HG03442 (cell line): Measurements from ENCODE around the gene GCSAM.
A peak's percentile ranks its signal among the peaks of the same experiment; 100 is the strongest.

Experiments
- ATAC-seq: cut with Tn5 transposase; IDR thresholded peaks from one replicate; pipeline ENCODE4 v1.9.1; 2021; ENCODE audit warnings: mild to moderate bottlenecking, moderate library complexity; ENCODE audit not compliant: unreplicated experiment

GCSAM gene

DNA sequence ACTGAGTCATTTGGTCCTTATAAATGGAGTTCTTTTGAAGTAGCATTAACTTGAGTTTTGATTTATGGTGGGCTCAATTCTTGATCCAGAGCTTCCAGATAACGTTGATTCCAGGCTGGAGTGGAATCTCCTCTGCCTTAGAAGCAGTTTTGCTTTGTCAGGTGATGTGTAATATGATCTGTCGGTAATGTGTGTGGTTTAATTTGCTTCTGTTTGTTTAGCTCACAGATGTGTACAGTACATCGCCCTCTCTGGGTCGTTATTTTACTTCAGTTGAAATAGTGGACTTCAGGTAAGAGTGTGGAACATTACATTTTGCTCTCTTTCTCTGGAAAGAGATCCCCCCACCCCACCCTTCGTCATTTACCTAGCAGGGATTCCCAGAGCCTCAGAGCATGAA is 23.7 kb downstream of the GCSAM start:
- ATAC-seq, result no peak

DNA sequence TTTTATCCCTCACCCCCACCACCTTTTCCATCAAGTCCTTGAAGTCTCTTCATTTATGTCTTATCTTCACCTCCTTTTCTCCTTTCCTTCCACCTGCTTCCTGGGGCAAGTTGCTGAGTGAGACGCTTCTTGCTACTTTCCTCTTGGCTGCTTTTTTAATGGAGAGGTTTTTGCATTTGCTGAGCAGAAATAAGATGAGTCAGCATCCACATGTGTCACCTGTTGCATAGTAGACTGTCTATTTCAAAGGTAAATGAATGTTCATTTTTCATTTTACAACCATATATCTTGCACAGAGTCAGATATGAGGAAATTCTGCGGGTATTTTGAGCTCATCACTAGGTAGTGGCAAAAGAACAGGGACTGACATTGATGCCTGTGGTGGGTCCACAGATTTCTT is 28.3 kb downstream of the GCSAM start:
- no peak for ATAC-seq

DNA sequence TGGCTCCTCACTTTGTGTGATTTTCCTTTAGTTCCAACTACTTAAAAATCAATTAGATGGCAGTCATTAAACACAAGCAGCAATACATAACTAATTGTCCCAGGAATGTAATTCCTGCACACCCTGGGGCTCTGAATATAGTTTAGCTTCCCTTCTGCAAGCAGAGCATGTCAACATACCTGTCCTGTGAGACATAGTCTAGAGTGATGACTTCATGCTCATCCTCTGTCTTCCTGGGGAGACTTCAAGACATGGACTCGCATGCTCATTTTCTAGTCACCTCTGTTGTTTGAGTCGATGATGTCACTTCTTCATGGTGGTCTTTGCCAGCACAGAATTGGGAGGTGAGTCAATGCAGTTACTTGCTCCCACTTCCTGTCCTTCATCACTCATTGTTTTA is 31.1 kb downstream of the GCSAM start:
- no peak for ATAC-seq

DNA sequence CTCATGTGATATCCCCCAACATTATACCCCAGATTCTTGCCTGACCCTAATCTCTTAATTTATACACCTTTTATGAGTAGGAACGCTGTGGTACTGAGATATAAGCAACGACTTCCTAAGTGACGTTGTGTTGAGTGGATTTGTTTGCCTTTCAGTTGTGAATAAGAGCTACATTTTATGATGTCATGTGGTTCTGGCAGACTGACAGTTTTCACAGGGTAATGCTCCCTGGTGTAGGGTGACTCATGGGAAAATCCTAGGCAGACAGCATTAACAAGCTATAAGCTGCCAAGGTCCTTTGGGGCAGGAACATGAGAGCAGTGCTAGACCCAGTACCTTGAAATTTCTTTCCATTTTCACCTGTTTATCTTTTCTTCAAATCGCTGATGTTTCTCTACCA is 35.7 kb downstream of the GCSAM start:
- ATAC-seq, result peak; percentile 73

DNA sequence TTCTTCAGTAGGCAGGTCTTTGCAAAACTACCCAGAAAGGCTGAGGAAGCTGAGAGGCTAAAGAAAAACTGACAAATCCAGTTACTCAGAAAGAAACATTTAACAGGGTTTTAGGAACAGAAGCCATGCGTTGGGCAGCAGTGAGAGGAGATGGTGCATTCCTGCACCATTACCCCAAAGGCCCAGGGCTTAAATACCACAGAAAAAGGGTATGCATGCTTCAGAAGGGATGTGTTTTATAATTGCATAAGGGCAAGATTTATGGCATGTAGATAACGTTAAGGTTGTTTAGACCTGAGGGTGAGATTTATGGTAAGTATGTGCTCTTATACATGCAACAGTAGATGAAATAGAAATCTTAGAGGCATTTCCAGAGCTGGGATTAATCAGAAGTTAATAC is 36.9 kb downstream of the GCSAM start:
- no peak for ATAC-seq

DNA sequence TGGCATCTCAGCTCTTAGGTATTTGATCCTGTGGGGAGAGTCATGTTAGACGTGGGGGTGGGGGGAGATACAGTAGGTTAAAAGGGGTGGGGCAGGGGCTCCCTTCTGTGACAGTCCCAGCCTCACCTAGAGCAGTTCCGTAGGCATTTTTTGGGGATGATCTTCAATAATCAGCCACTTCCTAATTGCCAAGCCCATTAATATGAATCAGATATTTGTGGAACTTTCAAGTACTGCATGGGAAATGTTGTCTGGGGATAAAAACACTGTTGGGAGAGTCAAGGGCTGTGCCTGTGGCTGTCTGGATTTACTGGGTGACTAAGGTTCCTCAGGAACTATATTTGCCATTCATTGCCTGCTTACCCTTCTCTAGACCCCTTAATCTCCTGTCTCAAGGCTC is 37.3 kb downstream of the GCSAM start:
- no peak for ATAC-seq

DNA sequence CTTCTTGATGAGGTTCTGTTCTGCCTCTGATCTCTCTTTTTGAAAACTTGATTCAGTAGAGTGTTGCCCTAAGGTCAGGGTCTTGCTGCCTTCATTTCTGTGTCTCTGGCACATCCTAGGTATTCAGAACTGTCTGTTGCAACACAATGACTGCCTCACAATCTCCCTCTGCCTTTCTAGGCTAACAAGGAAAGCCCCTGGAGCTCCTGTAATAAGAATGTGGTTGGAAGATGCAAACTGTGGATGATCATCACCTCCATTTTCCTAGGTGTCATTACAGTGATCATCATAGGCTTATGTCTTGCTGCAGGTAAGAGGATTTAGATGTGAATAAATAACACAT is 39.9 kb downstream of the GCSAM start:
- no peak for ATAC-seq

DNA sequence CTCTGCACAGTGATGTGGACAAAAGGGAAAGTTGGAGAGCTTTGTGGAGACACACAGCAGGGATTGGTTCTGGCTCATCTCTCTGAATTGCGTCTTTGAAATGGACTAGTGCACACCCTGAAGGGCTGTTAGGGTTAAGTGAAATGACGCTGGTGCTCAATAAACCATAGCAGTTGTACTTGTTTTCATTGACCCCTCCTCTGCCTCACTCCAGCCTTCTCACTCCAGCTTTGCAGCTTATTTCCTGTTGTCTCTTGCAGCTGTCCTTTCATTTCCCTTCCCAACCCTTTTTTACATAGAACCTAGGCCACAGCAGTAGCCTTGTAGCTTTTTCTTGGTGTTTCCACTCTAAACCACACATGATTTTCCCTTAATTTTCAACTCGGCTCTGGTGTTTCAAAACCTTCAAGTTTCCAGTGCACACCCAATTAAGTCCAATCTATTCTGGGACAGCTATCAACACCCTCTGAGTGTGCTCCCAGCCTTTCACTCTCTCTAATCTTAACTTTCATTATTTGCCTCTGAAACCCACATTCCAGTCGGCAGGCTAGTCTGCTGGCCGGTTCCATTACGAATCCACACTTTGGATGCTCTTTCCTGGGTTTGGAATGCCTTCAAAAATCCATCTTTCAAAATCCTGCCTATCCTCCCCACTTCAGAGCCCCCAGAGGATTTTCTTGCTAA is 40.4 kb downstream of the GCSAM start:
- no peak for ATAC-seq

DNA sequence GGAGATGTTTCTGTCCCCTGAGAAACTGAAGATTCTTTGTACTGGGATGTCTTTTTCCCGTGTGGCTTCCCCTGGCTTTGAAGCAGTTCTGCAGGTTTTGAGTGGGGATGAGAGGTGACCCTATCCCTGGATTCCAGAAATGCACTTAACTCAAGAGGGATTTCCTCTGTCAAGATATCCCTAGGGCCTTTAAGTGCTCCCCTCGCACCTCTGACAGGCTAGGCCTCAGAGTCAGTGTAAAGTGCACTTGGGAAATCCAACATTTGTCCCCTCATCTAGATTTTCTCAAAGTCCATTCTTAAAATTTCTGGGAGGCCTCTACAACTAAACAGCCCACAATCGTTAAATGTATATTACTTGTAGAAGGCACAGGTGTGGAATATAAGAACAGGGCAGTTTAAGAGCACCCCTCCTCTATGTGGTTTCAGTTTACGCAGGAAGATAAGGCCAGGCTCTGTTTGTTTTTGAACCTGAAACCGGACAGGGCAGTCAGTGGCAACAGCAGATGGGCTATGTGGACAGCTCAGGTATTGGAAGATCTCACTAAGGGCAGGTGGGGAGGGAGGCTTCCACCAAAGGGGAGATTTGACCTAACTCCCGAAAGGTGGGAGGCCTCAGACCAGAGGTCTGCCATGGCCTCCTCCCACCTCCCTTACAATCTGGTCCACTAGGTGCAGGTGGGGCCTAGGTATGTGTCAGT is 42.0 kb downstream of the GCSAM start:
- no peak for ATAC-seq

DNA sequence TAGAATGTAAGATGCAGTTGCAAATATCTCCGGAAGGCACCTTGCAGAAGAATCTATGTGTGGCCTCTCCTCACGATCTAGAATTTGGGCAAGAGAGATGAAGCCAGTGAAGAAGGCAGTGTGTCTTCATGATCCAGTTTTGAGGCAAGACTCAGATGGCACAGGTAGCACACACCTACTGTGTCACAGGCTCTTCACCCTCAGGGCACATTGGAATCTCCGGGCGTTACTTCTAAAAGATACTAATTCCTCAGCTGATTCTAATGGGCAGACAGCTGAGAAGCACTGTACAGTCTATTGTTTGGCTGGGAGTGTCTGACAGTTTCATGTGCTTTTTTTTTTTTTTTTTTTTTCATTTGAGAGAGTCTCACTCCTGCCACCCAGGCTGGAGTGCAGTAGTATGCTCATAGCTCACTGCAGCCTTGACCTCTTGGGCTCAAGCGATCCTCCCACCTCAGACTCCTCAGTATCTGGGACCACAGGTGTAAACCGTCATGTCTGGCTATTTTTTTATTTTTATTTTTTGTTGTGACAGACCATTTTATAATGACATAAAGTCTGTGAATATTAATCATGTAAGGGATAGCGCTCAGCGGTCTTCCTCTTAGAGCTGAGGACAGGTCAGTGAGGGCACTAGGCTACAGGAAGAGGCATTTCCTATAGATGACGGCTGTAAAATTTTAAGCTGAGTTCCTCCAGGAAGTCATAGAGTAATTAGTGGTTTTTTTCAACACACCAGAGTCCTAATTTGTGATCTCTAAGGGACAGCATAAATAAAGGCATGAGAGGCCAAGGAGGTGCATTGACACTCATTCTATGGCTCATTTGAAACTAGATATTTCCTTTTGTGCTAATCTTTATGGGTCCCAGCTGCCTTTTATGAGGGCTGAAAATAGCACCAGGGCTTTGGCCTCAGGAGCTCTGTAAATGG is 42.8 kb downstream of the GCSAM start:
- no peak for ATAC-seq

DNA sequence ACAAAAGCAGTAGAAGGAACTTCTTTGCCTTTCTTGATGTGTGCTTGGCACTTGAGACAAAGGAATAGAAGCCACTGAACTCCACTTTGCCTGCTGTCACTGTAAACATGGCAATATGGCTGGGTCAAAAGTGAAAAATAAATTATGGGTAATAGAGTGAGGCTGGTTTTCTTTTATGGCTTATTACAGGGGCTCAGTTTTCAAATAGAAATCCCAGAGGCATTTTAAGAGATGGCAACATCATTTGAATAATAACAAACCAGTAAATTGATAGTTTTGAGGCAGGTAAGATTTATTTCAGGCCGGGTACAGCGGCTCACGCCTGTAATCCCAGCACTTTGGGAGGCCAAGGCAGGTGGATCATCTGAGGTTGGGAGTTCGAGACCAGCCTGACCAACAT is 44.1 kb downstream of the GCSAM start:
- no peak for ATAC-seq

DNA sequence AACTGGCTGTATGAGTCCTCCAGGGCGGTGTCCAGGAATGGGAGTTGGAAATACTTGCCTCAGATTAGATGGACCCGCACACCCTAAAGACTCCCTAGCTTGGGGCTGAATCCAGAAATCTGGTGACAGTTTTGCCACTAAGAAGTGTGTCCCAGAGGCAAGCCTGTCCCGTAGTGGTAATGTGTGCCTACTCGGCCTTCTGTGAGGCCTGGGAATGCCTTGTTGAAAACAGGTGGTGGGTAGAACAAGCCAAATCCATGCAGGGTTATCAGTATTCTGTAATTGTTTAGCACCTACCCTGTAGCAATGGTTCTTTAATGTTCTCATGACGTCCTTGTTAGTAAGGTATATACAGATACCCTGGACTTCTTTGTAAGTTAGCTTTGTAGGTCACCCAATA is 45.3 kb downstream of the GCSAM start:
- ATAC-seq, result no peak

DNA sequence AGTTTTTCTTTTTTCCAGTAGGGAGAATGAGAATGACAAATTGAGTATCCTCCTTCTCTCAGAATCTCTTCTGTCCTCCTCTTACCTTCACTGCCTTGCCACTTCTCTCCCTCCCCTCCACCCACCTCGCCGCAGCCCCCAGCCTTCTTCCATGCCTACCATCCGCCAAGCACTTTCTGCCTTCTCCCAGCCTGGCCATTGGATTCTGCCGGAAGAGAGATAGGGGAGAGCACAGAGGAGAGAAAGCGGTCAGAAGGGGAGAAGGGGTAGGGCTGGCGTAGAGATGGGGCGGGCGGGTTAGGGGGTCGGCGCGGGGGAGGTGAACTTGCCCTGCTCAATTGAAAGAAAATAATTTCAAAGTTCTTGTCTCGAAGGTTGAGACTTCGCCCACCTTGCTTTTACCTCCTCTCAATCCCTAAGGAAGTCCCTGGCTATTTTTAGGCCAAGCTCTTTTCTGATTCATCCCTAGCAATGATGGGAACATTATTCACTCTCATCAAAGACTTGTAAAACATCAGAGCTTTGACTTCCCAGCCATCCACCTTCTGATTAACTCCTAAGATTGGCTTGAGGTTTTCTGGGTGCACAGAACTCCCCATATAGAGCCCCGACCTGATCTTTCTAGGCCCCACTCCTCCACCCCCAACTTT is 46.0 kb downstream of the GCSAM start:
- ATAC-seq, result no peak

DNA sequence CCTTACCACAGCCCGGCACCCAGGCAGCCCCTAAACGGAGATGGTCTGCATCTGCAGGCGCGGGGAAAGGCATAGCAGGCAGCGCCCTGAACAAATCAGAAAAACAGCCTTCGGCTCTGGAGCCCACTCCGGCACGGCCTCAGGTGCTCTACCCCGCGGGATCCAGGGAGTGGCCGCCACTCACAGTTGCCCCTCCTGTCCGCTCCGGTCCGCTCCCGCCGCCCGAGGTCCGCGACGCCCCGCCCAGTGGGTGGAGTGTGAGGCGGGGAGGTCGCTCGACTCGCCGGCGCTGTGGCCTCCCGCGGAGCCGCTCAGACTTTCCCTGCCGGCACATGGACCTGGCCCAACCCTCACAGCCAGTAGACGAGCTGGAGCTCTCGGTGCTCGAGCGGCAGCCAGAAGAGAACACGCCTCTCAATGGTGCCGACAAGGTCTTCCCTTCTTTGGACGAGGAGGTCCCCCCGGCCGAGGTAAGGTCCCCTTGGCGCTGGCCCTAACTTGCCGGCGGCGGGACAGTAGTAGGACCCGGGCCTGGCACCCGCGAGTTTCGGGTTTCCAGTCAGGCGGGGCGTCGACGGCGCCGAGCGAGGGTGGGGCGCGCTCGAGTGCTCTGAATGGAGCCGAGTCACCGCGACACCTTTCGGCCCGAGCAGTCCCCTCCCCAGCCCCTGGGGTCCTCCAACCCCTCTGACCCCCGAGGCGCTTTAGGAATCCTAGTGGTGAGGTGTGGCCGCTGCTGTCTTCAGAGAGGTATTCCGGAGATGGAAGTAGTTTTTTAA is 46.8 kb downstream of the GCSAM start, which contains the start of gene C3orf52:
C3orf52 (plus strand) TSS at position 314 of the 779 bp plus-strand sequence; CDS start at position 333, 19 bp downstream.
- ATAC-seq, result peak; percentile 86

DNA sequence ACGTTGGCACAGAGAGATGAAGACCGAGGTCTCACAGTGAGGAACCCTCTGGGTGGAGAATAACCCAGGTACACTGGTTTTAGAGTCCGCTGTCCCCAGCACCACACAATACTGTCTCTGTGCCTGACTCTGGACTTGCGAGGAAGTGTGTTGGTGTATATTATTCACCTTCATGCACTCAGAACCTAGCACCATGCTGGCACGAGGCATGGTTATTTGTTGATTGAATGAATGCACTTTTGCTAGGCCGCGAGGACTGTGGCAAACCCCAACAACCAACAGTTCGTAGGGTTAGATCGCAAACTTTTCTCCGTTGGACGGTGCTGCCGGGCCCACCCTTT is 47.3 kb downstream of the GCSAM start:
- no peak for ATAC-seq

DNA sequence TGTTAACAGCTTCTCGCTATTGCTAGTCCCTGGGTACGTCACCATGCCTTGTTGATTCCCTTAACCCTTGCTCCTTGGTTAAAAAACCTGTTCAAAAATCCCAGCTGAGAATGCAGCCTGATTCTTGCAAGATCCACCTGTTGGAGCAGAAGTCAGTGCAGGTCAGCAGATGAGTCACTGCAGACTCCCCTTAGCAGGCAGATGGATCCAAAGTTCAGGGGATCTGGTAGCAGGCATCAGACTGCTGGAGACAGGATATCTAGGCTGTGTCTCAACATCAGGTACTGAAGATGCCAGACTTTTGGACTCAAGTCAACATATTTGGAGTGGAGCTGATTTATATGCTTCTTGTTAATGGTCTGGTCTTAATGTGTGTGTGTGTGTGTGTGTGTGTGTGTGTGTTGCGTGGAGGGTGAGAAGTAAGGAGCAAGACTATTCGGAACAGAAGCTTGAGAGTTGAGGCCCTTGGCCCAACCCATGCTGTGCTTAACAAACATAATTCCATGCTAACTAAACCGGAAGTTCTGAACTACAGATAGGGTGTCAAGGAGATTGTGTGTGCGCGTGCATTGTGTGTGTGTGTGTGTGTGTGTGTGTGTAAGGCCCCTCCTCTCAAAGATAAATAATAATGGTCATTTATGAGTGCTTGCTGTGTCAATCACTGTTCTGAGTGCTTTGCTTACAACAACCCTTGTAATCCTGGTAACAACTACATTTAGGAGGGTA is 47.9 kb downstream of the GCSAM start:
- no peak for ATAC-seq

DNA sequence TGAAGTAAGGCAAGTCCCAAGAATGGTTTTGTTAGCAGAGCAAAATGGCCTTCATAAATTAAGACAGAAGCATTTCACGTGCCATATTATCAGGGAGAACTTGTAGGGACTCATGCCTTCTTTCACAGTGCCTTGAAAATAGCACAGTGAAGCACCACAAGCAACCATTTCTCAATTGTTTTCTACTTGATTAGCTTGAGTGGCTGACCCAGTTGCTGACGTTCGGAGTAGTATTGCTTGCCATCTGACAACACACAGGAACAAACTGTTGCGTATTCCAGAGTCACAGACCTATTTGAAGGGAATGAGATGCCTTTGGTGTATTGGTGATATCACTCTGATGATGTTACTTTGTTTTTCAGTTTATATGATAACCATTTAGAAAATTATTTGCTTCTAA is 49.8 kb downstream of the GCSAM start:
- ATAC-seq, result no peak

DNA sequence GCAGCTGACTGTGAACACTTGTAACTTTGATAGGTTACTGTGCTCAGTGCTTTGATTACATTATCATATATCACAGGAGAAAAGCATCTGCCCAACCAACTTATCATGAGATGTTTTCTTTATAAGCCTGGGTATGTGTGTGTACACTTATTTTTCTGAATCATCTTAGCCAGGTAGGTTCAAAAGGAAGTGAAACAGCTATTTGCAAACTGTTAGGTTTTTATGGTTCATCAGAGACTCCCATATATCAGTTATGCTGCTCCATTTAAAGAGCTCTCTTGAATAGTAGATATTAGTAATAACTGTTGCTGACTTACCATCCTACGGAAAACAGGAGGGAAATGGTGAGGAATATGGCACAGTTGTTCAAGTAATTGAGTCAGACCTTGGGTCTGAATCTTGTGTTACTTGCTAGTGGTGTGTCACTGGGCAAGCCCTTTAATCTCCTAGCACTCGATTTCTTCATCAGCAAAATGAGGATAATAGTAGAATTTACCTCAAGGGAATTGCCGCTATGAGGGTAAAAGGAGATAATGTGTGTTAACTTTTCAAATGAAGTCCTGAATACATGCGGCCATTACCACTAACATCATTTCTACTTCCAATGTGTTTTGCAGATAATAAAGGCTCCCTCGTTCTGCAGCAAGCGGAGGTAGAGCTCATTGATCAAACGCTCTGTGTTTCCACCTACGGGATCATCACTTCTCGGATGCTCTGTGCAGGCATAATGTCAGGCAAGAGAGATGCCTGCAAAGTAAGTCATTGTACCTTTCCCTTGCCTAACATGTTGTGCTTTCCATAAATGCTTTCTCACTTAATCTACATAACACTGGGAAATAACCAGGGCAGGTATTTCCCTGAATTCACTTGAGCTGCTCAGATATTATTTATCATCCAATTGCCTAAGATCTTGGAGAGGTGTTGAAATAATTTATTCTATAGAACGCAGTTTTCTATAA is 54.6 kb downstream of the GCSAM start:
- no peak for ATAC-seq
